ENCODE results near the gene RARS2.

The RARS2 gene

GRCh38 chr6:87589693-87590416 lies at the start of gene RARS2, which contains the start of gene ORC3:
RARS2 (minus strand) TSS chr6:87589987; CDS start chr6:87589957, 30 bp downstream.
ORC3 (plus strand) TSS chr6:87590135; CDS start chr6:87590169, 34 bp downstream.
- CTCF ChIA-PET = interaction anchor here (1.5 kb wide), 1 partner anchor 23 kb away, joined by 4 read pairs; no protein-coding TSS in a partner anchor
- POLR2A ChIA-PET = interaction anchor here (0.6 to 2.0 kb wide), 2 partner anchors 112 to 117 kb away, joined by 4 to 5 read pairs; partner anchors contain the start of gene AKIRIN2
- peak within 1 kb of the TSS; percentile 97 for H3K4me3 ChIP-seq (ENCODE audit: low read depth, low read length)
- TF ChIP-seq CTCF (IDR thresholded peaks at IDR 0.05; ENCODE audit: insufficient read depth, low read length, missing control alignments) = no peak
- DNase-seq (ENCODE audit: low read depth, low spot score) = peak; percentile 47

- CTCF ChIA-PET = no interaction called here
- no peak for DNase-seq (ENCODE audit: low read depth, low spot score)
Measured at GRCh38 chr6:87639373-87639772, 49.6 kb upstream of the RARS2 start.

GRCh38 chr6:87637106-87637505 lies 47.3 kb upstream of the RARS2 start:
- TF ChIP-seq CTCF (IDR thresholded peaks at IDR 0.05; ENCODE audit: insufficient read depth, low read length, missing control alignments) = no peak
- no peak for DNase-seq (ENCODE audit: low read depth, low spot score)
- CTCF ChIA-PET = no interaction called here
- no peak overlapping the region for H3K4me3 ChIP-seq (ENCODE audit: low read depth, low read length)
- POLR2A ChIA-PET = no interaction called here

More at GRCh38 chr6:87639373-87639772, 49.6 kb upstream of the RARS2 start:
- TF ChIP-seq CTCF (IDR thresholded peaks at IDR 0.05; ENCODE audit: insufficient read depth, low read length, missing control alignments) = no peak
- no peak overlapping the region for H3K4me3 ChIP-seq (ENCODE audit: low read depth, low read length)
- POLR2A ChIA-PET = no interaction called here

- CTCF ChIA-PET = no interaction called here
- H3K4me3 ChIP-seq (ENCODE audit: low read depth, low read length) = no peak overlapping the region
- DNase-seq (ENCODE audit: low read depth, low spot score) = no peak
- POLR2A ChIA-PET = no interaction called here
- no peak for TF ChIP-seq CTCF (IDR thresholded peaks at IDR 0.05; ENCODE audit: insufficient read depth, low read length, missing control alignments)
Measured at GRCh38 chr6:87636315-87636714, 46.5 kb upstream of the RARS2 start.

GRCh38 chr6:87633851-87634250 lies 44.1 kb upstream of the RARS2 start:
- H3K4me3 ChIP-seq (ENCODE audit: low read depth, low read length) = no peak overlapping the region
- ChIA-PET POLR2A (interaction anchor here (0.7 kb wide), 1 partner anchor 21 kb away, joined by 3 read pairs; no protein-coding TSS in a partner anchor), CTCF (no interaction called here)
- DNase-seq (ENCODE audit: low read depth, low spot score) = no peak
- no peak for TF ChIP-seq CTCF (IDR thresholded peaks at IDR 0.05; ENCODE audit: insufficient read depth, low read length, missing control alignments)

GRCh38 chr6:87630746-87631145 lies 41.0 kb upstream of the RARS2 start:
- no peak overlapping the region for H3K4me3 ChIP-seq (ENCODE audit: low read depth, low read length)
- DNase-seq (ENCODE audit: low read depth, low spot score) = no peak
- ChIA-PET CTCF (no interaction called here), POLR2A (no interaction called here)
- no peak for TF ChIP-seq CTCF (IDR thresholded peaks at IDR 0.05; ENCODE audit: insufficient read depth, low read length, missing control alignments)
